A673 (cell line): Measurements from ENCODE around the gene SEMA4F. TPM values are rescaled to one million over a fixed set of nuclear protein-coding genes. Genes with fewer than 3 reads are reported as not detected.

Experiments
- BruUV-seq: library from RNA; stranded (reverse); fragments of 400-500 nt; replicated peaks from 2 replicates; lab custom pipeline; 2021; lab: Mats Ljungman, UMichigan
- CTCF ChIA-PET: fragments of 300-600 bp; sonication (Branson Sonifier 250); formaldehyde crosslinking; loops from one replicate; lab custom pipeline; 2022; ENCODE audit warnings: antibody characterized with exemption; lab: Charles Lee
- POLR2A ChIA-PET: fragments of 300-600 bp; sonication (Branson Sonifier 250); formaldehyde crosslinking; loops from one replicate; lab custom pipeline; 2022; ENCODE audit warnings: antibody characterized with exemption; ENCODE audit not compliant: low non-redundant PET; lab: Charles Lee
- DNase-seq: peaks from one replicate; pipeline ENCODE4 v3.0.0-alpha.2; 2015; ENCODE audit warnings: low spot score
- H3K27ac ChIP-seq: fragments of 200-600 bp; sonication (generic); 2 replicates; pipeline ENCODE4 v1.5.1; 2016; ENCODE audit warnings: mixed run types, low read depth, mild to moderate bottlenecking, mixed read lengths, antibody characterized with exemption, low read length; ENCODE audit not compliant: poor library complexity, severe bottlenecking
- H3K27me3 ChIP-seq: fragments of 200-600 bp; sonication (generic); replicated peaks from 2 replicates; pipeline ENCODE4 v1.6.1; 2017; ENCODE audit warnings: mixed run types, low read depth, mild to moderate bottlenecking, mixed read lengths, antibody characterized with exemption, low read length; ENCODE audit not compliant: insufficient read depth, poor library complexity
- H3K36me3 ChIP-seq: fragments of 200-600 bp; sonication (generic); 2 replicates; pipeline ENCODE4 v1.6.1; 2016; ENCODE audit warnings: mixed run types, mild to moderate bottlenecking, mixed read lengths, antibody characterized with exemption, low read length; ENCODE audit not compliant: insufficient read depth, poor library complexity, severe bottlenecking
- H3K4me1 ChIP-seq: fragments of 200-600 bp; sonication (generic); 2 replicates; pipeline ENCODE4 v1.6.1; 2017; ENCODE audit warnings: mixed run types, mild to moderate bottlenecking, mixed read lengths, antibody characterized with exemption, low read length; ENCODE audit not compliant: insufficient read depth, poor library complexity, severe bottlenecking
- H3K4me3 ChIP-seq: fragments of 200-600 bp; sonication (generic); 2 replicates; pipeline ENCODE4 v1.5.1; 2016; ENCODE audit warnings: low read depth, mixed run types, mild to moderate bottlenecking, mixed read lengths, low read length; ENCODE audit not compliant: poor library complexity, severe bottlenecking
- H3K9me3 ChIP-seq: fragments of 200-600 bp; sonication (generic); 2 replicates; pipeline ENCODE4 v1.6.1; 2016; ENCODE audit warnings: mixed run types, low read depth, mild to moderate bottlenecking, mixed read lengths, antibody characterized with exemption, low read length; ENCODE audit not compliant: poor library complexity, severe bottlenecking
- EZH2 ChIP-seq: fragments of 200-600 bp; sonication (generic); IDR thresholded peaks from 2 replicates; pipeline ENCODE4 v1.6.1; 2017; ENCODE audit warnings: borderline replicate concordance, low read depth, mild to moderate bottlenecking, mixed read lengths, antibody characterized with exemption, low read length; ENCODE audit not compliant: poor library complexity, severe bottlenecking
- intact Hi-C: fragments of 100-400 bp; cut with micrococcal nuclease; formaldehyde crosslinking; loops from one replicate; pipeline ENCODE4 v1.10.0; 2022; ENCODE audit not compliant: unreplicated experiment
- total RNA-seq: library from RNA; stranded (reverse); gene quantifications from 2 replicates; pipeline ENCODE4 v1.2.3, GENCODE V29; 2021
- TF ChIP-seq, protein P1 (sequence below): fragments of 300-800, 200-600 bp; sonication (generic); conservative IDR thresholded peaks from 2 replicates; pipeline ENCODE4 v1.5.1; 2017; ENCODE audit warnings: low read depth, mild to moderate bottlenecking, antibody characterized with exemption, low read length, moderate library complexity, mixed read lengths

The SEMA4F gene
- total RNA-seq, 1 experiment from 2014 or later = 3.8 TPM

DNA sequence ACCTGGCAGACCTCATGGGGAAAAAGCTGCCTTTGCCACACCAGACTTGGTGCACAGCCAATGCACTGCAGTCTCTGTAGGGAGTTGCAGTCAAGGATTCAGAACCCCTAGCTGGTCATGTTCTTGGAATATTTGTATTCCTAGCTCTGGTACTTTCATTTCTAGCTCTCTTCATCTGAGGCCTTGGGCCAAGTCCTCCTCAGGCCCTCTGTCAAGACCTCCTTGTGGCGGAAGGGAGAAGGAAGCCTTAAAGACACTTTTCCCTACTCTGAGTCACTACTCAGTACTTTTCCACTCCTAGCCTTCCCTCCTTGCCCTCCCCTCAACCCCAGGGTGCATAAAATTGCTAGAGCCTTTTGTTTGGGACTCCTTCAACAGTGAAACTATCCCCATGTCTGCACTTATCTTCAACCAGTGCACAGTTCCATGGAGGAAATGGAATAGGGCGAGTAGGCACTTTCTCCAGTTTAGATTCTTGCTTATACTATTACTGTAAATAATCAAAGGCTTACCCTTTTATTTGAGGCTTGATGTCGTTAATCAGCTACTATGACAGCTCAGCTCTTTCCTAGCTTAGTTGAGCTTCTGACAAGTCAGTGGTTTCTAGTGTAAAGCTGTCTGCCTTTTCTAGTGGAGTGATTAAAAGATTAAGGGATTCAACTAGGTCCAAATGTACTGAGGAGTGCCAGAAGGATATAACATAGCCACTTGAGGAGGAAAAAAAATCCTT is 21.7 kb upstream of the SEMA4F start:
- DNase-seq = peak; percentile 85

DNA sequence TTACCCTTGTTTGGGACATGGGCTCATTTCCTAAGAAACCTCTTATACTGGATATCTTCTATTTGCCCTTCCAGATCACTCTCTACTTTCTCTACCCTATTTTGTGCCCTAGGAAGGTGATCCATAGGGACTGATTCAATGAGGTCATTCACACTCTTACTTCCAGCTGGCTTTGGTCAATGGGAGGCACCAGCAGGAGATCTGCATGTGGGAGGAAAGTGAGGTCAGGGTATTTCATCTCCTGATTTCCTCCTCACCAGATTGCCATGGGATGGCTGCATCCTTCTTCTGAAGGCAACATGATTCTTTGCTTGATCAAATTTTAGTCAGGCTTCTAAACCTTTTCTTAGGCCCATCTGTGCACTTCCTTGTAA is 21.1 kb upstream of the SEMA4F start:
- ChIA-PET POLR2A (no interaction called here), CTCF (no interaction called here)
- Histone ChIP-seq H3K27ac (no peak overlapping the region), H3K36me3 (no peaks in the 10 kb centered on the region), H3K9me3 (no peaks in the 10 kb centered on the region), H3K4me1 (peaks cover 9% of the 10 kb centered on the region), H3K4me3 (no peak overlapping the region), H3K27me3 (no peaks in the 10 kb centered on the region)
- intact Hi-C loops = no loop called here
- DNase-seq = no peak
- BruUV-seq = no TSS peak
- TF ChIP-seq EZH2 = no peak
- TF ChIP-seq, protein P1, sequence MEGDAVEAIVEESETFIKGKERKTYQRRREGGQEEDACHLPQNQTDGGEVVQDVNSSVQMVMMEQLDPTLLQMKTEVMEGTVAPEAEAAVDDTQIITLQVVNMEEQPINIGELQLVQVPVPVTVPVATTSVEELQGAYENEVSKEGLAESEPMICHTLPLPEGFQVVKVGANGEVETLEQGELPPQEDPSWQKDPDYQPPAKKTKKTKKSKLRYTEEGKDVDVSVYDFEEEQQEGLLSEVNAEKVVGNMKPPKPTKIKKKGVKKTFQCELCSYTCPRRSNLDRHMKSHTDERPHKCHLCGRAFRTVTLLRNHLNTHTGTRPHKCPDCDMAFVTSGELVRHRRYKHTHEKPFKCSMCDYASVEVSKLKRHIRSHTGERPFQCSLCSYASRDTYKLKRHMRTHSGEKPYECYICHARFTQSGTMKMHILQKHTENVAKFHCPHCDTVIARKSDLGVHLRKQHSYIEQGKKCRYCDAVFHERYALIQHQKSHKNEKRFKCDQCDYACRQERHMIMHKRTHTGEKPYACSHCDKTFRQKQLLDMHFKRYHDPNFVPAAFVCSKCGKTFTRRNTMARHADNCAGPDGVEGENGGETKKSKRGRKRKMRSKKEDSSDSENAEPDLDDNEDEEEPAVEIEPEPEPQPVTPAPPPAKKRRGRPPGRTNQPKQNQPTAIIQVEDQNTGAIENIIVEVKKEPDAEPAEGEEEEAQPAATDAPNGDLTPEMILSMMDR = no peak

More for the DNA sequence above, 21.7 kb upstream of the SEMA4F start:
- Histone ChIP-seq H3K27ac (no peak overlapping the region), H3K4me1 (peaks cover 9% of the 10 kb centered on the region), H3K9me3 (no peaks in the 10 kb centered on the region), H3K27me3 (no peaks in the 10 kb centered on the region), H3K36me3 (no peaks in the 10 kb centered on the region), H3K4me3 (no peak overlapping the region)
- intact Hi-C loops = no loop called here
- CTCF ChIA-PET = interaction anchor here (0.7 kb wide), 1 partner anchor 44 kb away, joined by 3 read pairs; no protein-coding TSS in a partner anchor
- TF ChIP-seq, protein P1 = no peak
- no peak for TF ChIP-seq EZH2
- no TSS peak for BruUV-seq
- POLR2A ChIA-PET = no interaction called here

DNA sequence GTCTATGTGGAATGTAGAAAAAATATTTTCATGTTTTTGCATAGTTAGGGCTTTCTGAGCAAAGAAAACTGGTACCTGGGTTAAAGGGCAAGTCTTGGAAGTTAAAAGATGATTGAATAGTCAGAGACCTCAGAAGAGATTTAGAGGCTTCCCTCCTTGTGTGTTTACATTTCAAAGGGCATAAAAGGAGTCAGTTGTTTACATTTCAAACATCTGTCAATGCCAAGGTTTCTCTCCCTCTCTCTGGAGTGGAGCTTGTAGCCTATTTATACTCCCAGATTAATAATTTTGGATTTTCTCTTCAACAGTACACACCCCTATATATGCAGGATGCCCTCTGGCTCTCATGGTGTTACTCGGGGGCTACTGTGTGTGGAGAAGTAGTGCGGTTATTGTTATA is 14.5 kb upstream of the SEMA4F start:
- Histone ChIP-seq H3K36me3 (no peaks in the 10 kb centered on the region), H3K4me3 (no peak overlapping the region), H3K27me3 (no peaks in the 10 kb centered on the region), H3K4me1 (no peaks in the 10 kb centered on the region), H3K9me3 (no peaks in the 10 kb centered on the region), H3K27ac (no peak overlapping the region)
- CTCF ChIA-PET = no interaction called here
- POLR2A ChIA-PET = no interaction called here
- BruUV-seq = no TSS peak
- DNase-seq = no peak
- TF ChIP-seq EZH2 = no peak
- TF ChIP-seq, protein P1 = no peak
- intact Hi-C loops = no loop called here
